ENCODE data around the gene UGT1A8.

GRCh38 chr2:233650981-233651380 lies 33.5 kb downstream of the UGT1A8 start:
- no peak for TF ChIP-seq CTCF (IDR thresholded peaks at IDR 0.05 in 8 of 11, conservative IDR thresholded peaks at IDR 0.05 in 3 of 11)
- no peak for TF ChIP-seq POLR2AphosphoS5 (IDR thresholded peaks at IDR 0.05)

Measured in spleen (tissue), 7 donors.